ENCODE results near the gene ZNF836. TPM values are rescaled to one million over a fixed set of nuclear protein-coding genes. Genes with fewer than 3 reads are reported as not detected.
A peak's percentile ranks its signal among the peaks of the same experiment; 100 is the strongest.

ZNF836 gene
- total RNA-seq, 1 donor from 2014 or later = 10.6 TPM

DNA sequence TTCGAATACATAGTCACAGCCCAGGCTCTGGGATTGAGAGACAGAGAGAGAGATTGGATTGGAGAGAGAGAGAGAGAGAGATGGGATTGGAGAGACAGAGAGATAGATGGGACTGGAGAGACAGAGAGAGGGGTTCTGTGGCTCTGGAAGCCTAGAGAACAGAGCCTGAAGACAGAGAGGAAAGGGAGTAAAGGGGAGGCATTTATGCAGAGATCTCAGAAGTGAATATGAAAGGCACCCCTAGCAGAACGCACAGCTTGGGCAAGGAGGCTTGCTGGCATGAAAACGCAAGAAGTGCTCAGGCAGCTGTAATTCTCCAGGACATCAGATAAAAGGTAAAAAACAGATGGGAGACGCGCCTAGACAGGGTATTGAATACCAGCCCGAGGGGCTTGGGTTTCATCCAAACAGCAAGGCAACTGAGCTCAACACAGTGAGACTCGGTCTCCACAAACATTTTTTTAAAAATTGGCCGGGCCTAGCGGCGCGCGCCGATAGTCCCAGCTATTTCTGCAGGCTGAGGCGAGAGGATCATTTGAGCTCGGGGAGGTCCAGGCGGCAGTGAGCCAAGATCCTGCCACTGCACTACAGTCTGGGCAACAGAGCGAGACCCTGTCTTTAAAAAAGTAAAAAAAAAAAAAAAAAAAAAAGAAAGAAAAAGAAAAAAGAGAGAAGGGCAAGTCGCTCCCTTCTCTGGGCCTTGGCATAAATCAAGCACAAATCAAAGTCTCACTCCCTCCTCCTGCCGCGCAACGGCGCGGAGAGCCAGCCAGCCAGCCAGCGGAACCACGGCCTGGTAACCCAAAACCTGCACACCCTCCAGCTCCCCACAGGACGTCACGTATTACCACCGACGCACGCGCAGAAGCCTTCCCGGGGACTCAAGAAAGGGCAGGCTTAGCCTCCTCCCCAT lies 17.7 kb upstream of the ZNF836 start:
- no peak for DNase-seq

GRCh38 chr19:52187407-52187806 lies 16.0 kb upstream of the ZNF836 start:
- no peak for DNase-seq

- DNase-seq = no peak
These were observed 5.2 kb upstream of the ZNF836 start for GRCh38 chr19:52176574-52176973.

DNA sequence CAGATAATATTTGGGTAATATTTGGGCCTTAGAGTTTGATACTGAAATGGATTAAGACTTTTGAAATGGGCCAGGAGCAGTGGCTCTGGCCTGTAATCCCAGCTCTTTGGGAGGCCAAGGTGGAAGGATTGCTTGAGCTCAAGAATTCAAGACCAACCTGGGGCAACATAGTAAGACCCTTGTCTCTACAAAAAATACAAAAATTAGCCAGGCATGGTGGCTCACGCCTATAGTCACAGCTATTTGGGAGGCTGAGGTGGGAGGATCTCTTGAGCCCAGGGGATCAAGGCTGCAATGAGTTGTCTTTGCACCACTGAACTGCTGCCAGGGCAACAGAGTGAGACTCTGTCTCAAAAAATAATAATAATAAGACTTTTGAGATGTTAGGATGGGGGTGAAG lies 926 bp upstream of the ZNF836 start:
- DNase-seq = no peak

GRCh38 chr19:52170863-52171320 lies 529 bp downstream of the ZNF836 start:
- DNase-seq = no peak

GRCh38 chr19:52170304-52170703 lies 1.1 kb downstream of the ZNF836 start:
- DNase-seq = peak; percentile 17

DNA sequence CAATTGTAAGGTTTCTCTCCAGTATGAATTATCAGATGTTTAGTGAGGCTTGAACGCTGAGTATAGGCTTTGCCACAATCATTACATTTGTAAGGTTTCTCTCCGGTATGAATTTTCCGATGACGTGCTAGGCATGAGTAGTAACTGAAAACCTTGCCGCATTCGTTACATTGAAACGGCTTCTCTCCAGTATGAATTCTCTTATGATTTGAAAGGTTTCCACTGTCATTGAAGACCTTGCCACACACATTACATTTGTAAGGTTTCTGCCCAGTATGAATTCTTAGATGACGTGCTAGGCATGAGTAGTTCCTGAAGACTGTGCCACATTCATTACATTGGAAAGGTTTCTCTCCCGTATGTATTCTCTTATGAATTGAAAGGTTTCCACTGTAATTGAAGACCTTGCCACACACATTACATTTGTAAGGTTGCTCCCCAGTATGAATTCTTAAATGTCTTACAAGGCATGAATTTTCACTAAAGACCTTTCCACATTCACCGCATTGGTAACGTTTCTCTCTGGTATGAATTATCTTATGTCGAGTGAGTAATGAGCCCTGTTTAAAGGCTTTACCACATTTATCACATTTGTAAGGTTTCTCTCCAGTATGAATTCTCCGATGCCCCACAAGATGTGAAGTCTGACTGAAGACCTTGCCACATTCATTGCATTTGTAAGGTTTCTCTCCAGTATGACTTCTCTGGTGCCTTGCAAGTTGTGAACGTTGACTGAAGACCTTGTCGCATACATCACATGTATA lies 15.6 kb downstream of the ZNF836 start:
- no peak for DNase-seq

- no peak for DNase-seq
These were observed 23.2 kb downstream of the ZNF836 start for GRCh38 chr19:52148256-52148655.

DNA sequence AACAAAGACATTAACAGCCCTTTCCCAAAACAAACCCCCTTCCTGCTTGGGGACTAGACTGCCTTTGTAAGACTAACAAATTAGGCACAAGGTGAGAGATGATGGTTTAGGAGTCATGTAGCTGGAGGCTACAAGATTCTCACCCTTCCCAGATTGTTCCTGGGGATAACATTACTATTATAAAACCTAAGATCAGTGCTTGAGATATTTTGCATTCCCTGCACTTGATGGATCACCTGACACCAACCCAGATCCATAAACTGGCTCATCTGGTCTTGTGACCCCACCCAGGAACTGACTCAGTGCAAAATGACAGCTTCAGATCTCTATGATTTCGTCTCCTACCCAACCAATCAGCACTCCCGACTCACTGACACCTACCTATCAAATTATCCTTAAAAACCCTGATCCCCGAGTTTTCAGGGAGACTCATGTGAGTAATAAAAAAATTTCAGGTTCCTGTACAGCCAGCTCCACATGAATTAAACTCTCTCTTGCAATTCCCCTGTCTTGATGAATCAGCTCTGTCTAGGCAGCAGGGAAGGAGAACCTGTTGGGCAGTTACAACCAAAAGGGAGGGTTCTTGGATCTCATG lies 29.3 kb downstream of the ZNF836 start:
- no peak for DNase-seq

GRCh38 chr19:52141203-52141602 lies 30.2 kb downstream of the ZNF836 start:
- DNase-seq = no peak

DNA sequence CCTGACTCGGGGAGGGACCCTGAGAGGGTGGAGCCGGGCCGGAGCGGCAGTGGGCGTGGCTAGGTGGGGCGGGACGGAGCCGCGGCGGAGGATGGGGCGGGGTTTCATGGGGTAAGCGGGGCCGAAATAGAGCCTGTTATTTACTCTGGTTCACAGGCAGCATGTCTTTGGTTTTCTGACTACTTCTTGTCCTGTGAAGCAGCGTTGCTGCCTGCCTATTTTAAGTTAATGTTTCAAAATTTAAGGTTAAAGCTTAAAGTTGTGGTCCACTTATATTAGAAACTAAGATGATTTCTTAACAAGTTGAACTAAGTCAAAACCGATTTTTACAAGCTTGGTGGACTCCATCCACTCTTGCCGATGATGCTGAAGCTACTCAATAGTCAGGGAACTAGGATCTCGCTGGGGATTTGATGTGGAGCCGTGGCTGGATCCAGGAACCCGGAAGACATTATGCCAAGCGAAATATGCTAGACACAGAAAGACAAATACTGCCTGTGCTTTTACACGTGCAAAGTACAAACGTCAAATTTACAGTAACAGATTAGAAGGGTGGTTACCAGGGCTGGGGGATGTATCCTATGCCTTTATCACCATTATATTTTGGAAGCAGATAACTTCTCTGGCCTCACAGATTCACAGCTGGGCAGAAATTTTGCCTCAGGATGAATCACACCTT lies 31.2 kb downstream of the ZNF836 start:
- no peak for DNase-seq

DNA sequence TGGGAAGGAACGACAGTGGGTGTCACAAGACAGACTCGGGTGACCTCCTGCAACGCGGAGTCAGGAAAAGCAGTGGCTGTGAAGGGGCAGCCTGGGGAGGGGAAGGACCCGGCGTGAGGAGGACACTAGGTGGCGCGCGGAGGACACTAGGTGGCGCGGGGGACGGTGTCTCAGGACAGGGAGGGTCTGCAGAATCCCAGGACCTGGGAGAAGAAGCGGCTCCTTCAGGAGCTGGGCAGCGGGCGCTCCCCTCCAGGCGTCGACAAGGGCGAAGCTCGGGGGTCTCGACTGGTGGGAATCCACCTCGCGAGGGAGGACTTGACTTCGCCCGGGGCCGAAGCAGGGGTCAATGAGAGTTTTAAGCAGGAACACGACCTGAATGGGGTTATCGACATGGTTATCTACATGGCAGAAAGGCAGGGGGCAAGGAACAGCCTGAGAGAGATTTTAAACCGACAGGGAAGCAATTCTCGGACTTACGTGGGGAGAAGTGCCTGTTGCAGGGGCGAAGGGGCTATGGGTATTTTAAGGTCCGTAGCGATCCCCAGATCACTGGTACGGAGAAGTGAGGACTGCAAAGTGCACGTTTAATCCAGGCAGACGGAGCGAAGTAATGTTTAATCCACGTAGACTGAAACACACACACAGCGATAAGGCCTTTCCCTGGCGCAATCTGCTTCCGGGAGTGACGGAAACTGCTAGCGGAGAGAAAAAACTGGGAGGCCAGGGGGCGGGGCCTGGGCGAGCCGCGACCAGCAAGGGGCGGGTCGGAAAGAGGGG lies 32.0 kb downstream of the ZNF836 start, which contains the start of gene ZNF616:
Gene ZNF616, minus strand, starts transcription at position 687 of the 780 bp plus-strand sequence. CDS start 9,426 bp downstream, outside the sequence.
- DNase-seq = peak; percentile 98

- DNase-seq = no peak
These were observed 32.5 kb downstream of the ZNF836 start for GRCh38 chr19:52138983-52139251.

GRCh38 chr19:52138278-52138982 lies 33.0 kb downstream of the ZNF836 start:
- peak; percentile 66 for DNase-seq

DNA sequence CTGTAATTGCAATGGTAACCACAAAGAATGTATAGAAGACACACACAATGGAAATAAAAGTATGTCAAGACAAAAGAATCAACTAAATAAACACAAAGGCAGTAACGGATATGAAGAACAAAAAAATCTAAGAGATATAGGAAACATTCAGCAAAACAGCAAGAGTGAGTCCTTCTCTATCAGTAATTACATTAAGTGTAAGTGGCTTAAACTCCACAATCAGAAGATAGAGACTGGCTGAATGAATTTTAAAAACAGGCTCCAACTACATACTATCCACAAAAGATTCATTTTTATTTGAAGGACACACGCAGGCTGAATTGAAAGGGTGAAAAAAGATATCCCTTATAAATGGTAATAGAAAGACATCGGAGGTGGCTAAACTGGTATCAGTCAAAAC lies 51.1 kb downstream of the ZNF836 start:
- DNase-seq = no peak

GRCh38 chr19:52115526-52116053 lies 55.8 kb downstream of the ZNF836 start:
- DNase-seq = no peak

- DNase-seq = no peak
These were observed 56.7 kb downstream of the ZNF836 start for GRCh38 chr19:52114691-52115090.

DNA sequence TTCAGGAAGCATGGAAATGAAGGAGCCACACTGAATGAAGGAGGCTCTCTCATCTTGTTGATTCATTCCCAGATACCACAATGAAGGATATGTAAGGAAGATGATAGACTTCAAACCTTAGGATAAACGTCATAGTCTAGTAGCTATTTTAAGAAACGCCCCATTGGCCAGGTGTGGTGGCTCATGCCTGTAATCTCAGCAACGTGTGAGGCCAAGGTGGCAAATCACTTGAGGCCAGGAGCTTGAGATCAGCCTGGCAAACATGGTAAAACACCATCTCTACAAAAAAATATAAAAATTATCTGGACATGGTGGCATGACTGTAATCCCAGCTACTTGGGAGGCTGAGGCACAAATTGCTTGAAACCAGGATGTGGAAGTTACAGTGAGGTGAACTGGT lies 58.8 kb downstream of the ZNF836 start:
- DNase-seq = no peak

DNA sequence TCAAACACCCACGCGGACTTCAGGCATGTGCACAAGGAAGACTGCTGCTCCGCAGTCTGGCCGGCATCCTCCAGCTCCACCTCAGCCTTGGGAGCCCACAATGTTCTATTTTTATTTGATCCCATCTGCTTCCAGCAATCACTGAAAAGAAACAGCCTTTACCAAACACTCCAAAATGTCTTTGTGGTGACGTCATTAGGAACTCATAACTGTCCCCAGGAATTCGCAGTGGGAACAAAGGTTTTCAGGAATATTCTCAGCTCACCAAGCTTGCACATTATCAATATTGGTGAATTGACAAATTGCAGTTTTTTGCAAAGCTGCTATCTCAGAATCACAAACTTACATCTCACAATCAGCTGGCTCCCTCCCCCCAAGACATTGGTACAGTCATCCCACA lies 60.6 kb downstream of the ZNF836 start:
- no peak for DNase-seq

Data from tongue (tissue), 2 donors.